Retinal pigment epithelial cell (primary cell): ENCODE measurements around the gene CSMD2.
"Not testable (repeated sequence)": the region's sequence is repeated elsewhere in the genome, so short reads cannot be mapped to it uniquely, and the experiment has no call there.

Source experiments
- DNase-seq: peaks from one replicate; pipeline ENCODE4 v3.0.0-alpha.2; 2010; ENCODE audit warnings: low read depth
- H3K4me3 ChIP-seq: 2 replicates; pipeline ENCODE4 v1.5.1; 2011; ENCODE audit warnings: mild to moderate bottlenecking, low read length, control low read depth, moderate library complexity
- TF ChIP-seq, protein P1 (sequence below): conservative IDR thresholded peaks from 2 replicates; pipeline ENCODE4 v1.5.1; 2011; ENCODE audit warnings: low read depth, low read length, control low read depth, inconsistent platforms

CSMD2 gene

DNA sequence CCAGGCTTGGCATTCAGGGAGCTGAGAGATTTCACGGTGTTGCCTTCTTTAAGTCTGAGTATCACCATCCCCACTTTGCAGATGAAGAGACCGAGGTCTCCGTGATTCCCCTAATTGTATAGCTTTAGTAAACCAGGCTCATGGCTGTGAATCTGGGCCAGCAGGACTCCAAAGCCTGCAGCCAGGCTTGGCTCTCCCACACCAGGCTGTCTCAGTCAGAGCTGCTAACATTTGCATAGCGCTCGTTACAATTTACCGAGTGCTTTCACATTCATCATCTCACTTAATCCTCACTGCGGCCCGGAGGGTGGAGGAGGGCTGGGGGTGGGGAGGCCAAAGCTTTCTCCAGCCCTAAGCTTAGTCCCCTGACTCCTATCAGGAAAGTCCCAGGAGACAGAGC, 23.4 kb upstream of the CSMD2 start:
- TF ChIP-seq, protein P1, sequence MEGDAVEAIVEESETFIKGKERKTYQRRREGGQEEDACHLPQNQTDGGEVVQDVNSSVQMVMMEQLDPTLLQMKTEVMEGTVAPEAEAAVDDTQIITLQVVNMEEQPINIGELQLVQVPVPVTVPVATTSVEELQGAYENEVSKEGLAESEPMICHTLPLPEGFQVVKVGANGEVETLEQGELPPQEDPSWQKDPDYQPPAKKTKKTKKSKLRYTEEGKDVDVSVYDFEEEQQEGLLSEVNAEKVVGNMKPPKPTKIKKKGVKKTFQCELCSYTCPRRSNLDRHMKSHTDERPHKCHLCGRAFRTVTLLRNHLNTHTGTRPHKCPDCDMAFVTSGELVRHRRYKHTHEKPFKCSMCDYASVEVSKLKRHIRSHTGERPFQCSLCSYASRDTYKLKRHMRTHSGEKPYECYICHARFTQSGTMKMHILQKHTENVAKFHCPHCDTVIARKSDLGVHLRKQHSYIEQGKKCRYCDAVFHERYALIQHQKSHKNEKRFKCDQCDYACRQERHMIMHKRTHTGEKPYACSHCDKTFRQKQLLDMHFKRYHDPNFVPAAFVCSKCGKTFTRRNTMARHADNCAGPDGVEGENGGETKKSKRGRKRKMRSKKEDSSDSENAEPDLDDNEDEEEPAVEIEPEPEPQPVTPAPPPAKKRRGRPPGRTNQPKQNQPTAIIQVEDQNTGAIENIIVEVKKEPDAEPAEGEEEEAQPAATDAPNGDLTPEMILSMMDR, result no peak
- H3K4me3 ChIP-seq, result no peak overlapping the region
- no peak for DNase-seq

DNA sequence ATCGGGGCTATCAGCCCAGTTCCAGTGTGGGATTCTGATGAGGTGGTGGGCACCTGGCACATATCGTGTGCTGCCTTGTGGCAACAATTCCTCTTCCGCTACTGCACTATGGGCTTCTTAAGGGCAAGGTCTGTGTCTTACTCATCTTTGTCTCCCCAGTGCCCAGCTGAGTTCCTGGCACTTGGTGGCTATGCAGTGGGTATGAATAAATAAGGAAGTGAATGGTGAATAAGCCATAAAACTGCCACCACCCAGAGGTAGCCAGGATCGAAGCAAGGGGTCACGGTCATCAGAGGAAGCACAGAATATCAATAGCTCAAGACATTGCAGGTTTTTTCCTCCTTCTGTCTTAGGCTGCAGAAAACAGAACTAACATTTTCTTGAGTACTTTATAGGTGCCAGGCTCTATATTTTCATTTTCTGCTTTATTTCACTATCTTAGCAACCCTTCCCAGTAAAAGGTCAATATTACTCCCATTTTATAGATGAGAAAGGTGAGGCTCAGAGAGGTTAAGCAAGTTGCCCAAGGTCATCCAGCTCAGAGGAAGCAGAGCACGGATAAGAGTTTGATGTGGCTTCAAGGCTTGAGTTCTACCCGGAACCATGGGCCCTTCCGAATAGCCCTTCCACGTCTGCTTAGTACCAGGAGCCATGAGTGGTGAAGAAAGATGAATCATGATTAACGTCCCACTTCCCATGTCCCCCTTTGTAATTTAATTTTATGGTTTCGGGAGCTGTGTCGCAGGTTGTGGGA, 21.9 kb upstream of the CSMD2 start:
- TF ChIP-seq, protein P1, result no peak
- DNase-seq, result no peak

DNA sequence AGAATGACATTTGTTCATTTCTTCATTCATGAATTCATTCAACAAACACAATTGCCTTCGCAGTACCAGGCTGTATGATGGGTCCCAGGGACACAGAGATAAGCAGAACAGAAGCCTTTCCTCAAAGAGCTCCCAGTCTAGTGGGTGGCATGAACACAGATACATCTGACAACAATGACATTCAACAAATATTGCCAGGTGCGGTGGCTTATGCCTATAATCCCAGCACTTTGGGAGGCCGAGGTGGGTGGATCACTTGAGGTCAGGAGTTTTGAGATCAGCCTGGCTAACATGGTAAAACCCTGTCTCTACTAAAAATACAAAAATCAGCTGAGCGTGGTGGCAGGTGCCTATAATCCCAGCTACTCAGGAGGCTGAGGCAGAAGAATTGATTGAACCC, 18.4 kb upstream of the CSMD2 start:
- not testable (repeated sequence) for H3K4me3 ChIP-seq, DNase-seq

More for the DNA sequence above, 21.9 kb upstream of the CSMD2 start:
- H3K4me3 ChIP-seq, result no peak overlapping the region

DNA sequence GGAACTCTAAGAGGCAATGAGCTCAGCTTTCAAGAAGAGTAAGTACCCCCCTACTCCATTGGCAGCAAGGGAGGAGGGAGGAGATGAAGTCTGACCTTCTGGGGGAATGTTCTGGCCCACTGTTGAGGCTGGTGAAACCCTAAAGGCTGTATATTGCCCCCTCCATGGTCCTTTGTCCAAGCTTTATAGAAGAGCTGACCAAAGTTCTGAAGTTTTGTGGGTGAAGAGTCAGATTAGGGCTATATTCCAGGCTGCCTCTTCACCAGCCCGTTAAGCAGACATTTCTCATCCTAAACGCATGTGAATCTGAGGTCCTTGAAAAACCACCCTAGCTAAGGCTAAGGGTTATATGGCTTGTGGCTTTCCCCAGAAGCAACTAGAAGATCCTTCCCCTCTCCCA, 13.0 kb upstream of the CSMD2 start:
- TF ChIP-seq, protein P1, result no peak
- no peak for DNase-seq
- H3K4me3 ChIP-seq, result no peak overlapping the region

DNA sequence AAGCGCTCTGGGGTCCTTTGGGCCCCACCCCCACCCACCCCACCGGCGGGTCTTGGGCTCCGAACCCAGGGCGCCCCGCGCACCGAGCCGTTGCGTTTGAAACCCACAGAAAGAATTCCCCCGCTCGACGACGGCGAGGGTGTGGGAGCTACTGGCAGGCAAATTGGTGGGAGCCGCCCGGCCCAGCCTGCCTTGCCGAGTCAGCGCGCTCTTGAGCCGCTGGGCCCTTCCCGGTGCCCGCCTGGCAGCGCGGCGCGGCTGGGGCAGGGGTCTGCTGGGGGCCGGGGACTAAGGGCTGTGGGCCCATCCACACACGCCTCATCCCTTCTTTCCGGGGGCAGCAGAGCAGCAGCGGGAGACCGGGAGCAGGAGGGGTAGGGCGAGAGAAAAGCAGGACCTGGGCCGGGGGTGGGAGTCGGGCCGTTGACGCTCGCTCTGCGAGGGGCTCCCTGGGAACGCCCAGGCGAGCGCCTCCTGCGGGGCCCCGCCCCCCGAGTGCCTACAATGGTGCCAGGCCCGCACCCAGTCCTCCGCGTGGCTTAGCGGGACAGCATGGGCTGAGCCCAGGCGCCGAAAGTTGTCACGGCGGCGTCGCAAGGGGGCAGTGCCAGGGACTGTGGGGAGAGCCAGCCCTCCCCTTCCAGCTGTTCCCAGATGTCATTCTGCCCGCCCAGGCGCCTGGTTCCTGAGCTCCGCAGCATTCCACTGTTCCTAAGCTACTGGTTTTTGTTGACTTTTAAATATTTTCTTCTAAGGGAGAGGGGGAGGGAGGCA, 12.0 kb upstream of the CSMD2 start, which contains the start of gene C1orf94:
TSS of gene C1orf94 (plus strand) at position 78 of the 774 bp plus-strand sequence. CDS start 883 bp downstream, outside the sequence.
- H3K4me3 ChIP-seq, result no peak within 1 kb of the TSS
- no peak for DNase-seq
- TF ChIP-seq, protein P1, result no peak

DNA sequence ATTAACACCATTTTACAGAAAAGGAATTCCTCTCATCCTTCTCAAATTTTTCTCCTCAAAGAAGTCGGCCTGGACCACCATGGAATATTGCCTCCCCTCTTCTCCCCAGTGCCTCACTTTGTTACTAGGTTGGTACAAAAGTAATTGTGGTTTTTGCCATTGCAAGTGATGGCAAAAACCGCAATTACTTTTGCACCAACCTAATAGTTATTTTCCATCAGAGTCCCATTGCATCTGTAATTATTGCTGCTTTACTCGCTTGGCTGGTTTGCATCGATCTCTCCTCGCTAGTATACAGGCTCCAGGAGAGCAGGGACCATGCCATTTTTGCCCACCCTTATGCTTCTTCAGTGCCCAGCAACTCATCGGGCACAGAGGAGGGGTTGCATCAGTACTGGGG, 10.7 kb upstream of the CSMD2 start:
- no peak overlapping the region for H3K4me3 ChIP-seq
- TF ChIP-seq, protein P1, result no peak
- DNase-seq, result no peak

DNA sequence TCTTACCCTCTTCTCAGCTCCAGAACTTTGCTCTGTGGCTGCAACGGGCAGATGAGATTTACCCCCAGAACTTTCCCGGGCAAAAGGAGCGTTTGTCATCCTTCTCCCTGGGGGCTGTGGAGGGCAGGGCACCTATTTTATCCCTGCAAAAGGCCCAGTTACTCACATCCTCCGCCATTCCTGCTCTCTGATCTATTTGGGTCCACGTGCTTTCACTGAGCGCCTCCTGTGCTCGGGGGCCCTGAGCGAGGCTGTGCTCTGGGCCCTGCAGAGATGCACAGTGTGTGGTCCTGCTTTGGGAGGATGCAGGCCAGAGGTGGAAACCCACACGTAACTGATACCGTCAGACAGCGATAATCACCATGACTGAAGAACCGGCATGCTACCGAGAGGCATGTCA, 2.4 kb upstream of the CSMD2 start:
- H3K4me3 ChIP-seq, result no peak overlapping the region
- TF ChIP-seq, protein P1, result no peak
- DNase-seq, result no peak
